Measurements from ENCODE around the gene SNCB.

DNA sequence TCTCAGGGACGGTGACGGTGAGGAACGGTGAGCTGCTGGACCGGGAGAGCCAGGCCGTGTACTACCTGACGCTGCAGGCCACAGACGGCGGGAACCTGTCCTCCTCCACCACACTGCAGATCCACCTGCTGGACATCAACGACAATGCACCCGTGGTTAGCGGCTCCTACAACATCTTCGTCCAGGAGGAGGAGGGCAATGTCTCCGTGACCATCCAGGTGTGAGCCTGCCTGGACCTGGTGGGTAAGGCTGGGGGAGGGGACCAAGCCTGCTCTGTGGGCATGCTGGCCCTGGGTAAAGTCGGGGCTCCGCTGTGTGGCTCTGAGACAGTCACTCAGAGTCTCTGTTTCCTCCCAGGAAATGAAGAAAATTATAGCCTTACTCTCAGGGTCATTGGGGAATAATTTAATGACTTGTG lies 51.9 kb downstream of the SNCB start:
- TF ChIP-seq, protein P1, sequence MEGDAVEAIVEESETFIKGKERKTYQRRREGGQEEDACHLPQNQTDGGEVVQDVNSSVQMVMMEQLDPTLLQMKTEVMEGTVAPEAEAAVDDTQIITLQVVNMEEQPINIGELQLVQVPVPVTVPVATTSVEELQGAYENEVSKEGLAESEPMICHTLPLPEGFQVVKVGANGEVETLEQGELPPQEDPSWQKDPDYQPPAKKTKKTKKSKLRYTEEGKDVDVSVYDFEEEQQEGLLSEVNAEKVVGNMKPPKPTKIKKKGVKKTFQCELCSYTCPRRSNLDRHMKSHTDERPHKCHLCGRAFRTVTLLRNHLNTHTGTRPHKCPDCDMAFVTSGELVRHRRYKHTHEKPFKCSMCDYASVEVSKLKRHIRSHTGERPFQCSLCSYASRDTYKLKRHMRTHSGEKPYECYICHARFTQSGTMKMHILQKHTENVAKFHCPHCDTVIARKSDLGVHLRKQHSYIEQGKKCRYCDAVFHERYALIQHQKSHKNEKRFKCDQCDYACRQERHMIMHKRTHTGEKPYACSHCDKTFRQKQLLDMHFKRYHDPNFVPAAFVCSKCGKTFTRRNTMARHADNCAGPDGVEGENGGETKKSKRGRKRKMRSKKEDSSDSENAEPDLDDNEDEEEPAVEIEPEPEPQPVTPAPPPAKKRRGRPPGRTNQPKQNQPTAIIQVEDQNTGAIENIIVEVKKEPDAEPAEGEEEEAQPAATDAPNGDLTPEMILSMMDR (IDR thresholded peaks at IDR 0.05) = peak in 1 of 3 donors; percentile 15
- TF ChIP-seq POLR2A (IDR thresholded peaks at IDR 0.05) = no peak
- no peak for TF ChIP-seq EP300 (IDR thresholded peaks at IDR 0.05)

All from ovary (tissue), 3 donors.